C4-2B (cell line): ENCODE measurements around the gene LRSAM1.
A peak's percentile ranks its signal among the peaks of the same experiment; 100 is the strongest.

ENCODE experiments used
- H3K27ac ChIP-seq: fragments of 450-650 bp; 2 replicates; pipeline ENCODE4 v1.5.1; 2017
- CTCF ChIP-seq: fragments of 450-650 bp; conservative IDR thresholded peaks from 2 replicates; pipeline ENCODE4 v1.5.1; 2017; ENCODE audit warnings: mild to moderate bottlenecking
- ZFX ChIP-seq: fragments of 450-650 bp; IDR thresholded peaks from 2 replicates; pipeline ENCODE4 v1.6.1; 2017

Gene LRSAM1

GRCh38 chr9:127482662-127483061 is 31.4 kb downstream of the LRSAM1 start:
- H3K27ac ChIP-seq = no peak overlapping the region
- TF ChIP-seq CTCF (no peak), ZFX (no peak)

GRCh38 chr9:127485995-127486394 is 34.7 kb downstream of the LRSAM1 start:
- no peak for TF ChIP-seq CTCF
- TF ChIP-seq ZFX = no peak

GRCh38 chr9:127488946-127489345 is 37.6 kb downstream of the LRSAM1 start:
- TF ChIP-seq CTCF = no peak
- TF ChIP-seq ZFX = no peak
- no peak overlapping the region for H3K27ac ChIP-seq

More at GRCh38 chr9:127485995-127486394, 34.7 kb downstream of the LRSAM1 start:
- H3K27ac ChIP-seq = peak overlapping the region; percentile 49

DNA sequence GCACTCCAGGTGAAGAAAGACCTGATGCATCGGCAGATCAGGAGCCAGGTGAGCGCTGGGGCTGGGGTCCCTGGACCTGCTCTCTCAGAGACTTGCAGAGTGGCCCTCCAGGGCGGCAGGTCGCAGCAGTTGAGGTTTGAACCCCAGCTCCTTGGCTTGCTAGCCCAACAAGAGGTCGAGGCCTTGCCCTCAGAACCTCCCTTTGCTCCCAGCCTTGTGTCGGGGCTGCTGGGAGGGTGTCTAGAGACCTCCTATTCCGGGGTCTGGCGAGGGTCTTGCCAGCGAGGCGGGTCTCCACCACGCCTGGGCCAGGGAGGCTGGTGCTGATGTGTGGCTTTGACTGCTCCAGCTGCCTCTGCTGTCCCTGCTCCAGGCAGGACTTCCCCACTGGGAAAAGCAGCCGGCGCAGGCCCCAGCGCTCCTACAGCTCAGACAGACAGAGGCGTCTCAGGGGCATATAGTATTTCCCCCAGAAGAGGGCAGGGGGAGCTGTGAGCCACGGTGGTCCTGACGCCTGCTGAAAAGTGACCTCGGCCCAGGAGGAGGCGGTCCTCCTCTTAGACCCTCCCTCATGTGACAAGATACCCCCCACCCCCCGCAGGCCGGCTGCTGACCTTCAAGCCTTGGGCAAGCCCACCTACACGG is 38.3 kb downstream of the LRSAM1 start:
- no peak overlapping the region for H3K27ac ChIP-seq

DNA sequence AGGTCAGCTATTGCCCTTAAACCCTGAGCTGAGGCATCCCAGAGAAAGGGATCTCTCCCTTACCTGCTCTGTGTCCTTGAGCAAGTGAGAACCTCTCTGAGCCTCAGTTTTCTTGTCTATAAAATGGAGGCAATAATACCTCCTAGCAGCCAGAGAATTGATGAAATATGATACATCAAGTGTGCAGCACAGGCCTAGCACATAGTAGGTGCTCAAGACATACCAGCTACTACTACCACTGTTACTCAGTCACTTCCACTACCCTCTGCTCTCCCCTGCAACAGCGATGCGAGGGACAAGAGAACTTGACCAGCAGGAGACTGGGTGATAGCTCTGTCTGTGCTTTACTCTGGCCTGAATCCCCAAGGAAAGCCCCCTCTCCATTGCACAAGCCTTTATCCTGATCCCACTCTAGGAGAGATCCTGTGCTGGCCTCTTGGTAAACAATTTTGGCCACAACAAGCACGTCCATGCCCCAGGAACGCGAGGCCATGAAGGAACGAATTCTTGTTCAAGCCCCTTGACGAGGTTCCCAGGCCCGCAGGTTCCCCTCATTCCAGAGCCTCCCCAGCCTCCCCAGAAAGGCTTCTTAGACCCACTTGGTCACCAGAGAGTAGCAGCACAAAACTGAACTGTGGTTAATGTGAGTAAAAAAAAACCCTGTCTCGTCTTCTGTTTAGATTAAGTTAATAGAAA is 39.4 kb downstream of the LRSAM1 start:
- no peak overlapping the region for H3K27ac ChIP-seq
- TF ChIP-seq ZFX (no peak), CTCF (no peak)

More for the DNA sequence above, 38.3 kb downstream of the LRSAM1 start:
- TF ChIP-seq CTCF = no peak
- no peak for TF ChIP-seq ZFX

DNA sequence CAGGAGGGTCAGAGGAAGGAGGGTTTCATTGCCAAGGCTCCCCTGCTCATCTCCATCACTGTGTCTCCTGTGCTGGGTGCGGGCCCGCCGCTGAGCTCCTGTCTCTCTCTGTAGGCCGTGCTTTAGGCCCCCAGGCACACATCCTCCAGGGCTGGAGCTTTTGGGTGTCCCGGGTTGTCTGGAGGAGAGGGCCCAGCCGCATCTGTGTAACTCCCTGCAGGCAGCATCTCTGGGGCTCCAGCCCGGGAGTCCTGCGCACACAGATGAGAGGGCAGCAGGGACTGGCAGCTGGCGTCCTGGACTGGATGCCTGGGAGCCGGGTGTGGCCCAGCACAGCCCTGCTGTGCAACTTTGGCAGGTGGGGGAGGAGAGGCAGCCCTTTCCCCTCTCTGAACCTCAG is 40.2 kb downstream of the LRSAM1 start:
- H3K27ac ChIP-seq = no peak overlapping the region

More for the DNA sequence above, 40.2 kb downstream of the LRSAM1 start:
- TF ChIP-seq CTCF = no peak
- TF ChIP-seq ZFX = no peak
